Osteocyte (in vitro differentiated cells): ENCODE data around the gene RTP4. TPM values are rescaled to one million over a fixed set of nuclear protein-coding genes. Genes with fewer than 3 reads are reported as not detected.
"Not testable (repeated sequence)": the region's sequence is repeated elsewhere in the genome, so short reads cannot be mapped to it uniquely, and the experiment has no call there.

Experiments
- DNase-seq: peaks from one replicate; pipeline ENCODE4 v3.0.0; 2021; ENCODE audit warnings: mixed read lengths; ENCODE audit not compliant: unreplicated experiment; ENCODE audit errors: extremely low spot score
- H3K27ac Mint-ChIP-seq: one replicate; pipeline ENCODE4 v1.8.0; 2021; ENCODE audit warnings: mild to moderate bottlenecking, mixed read lengths; ENCODE audit not compliant: unreplicated experiment
- H3K27me3 Mint-ChIP-seq: one replicate; pipeline ENCODE4 v1.8.0; 2021; ENCODE audit warnings: mixed read lengths; ENCODE audit not compliant: unreplicated experiment
- H3K36me3 Mint-ChIP-seq: one replicate; pipeline ENCODE4 v1.8.0; 2021; ENCODE audit warnings: mixed read lengths; ENCODE audit not compliant: unreplicated experiment
- H3K4me1 Mint-ChIP-seq: one replicate; pipeline ENCODE4 v1.8.0; 2021; ENCODE audit warnings: mixed read lengths; ENCODE audit not compliant: unreplicated experiment
- H3K4me3 Mint-ChIP-seq: one replicate; pipeline ENCODE4 v1.8.0; 2021; ENCODE audit warnings: mild to moderate bottlenecking, moderate library complexity, mixed read lengths; ENCODE audit not compliant: unreplicated experiment
- H3K9me3 Mint-ChIP-seq: one replicate; pipeline ENCODE4 v1.8.0; 2021; ENCODE audit warnings: mixed read lengths; ENCODE audit not compliant: unreplicated experiment
- total RNA-seq: library from RNA; stranded (reverse); gene quantifications from 2 replicates; pipeline ENCODE4 v1.2.1, GENCODE V29; 2021
- TF ChIP-seq, protein P1 (sequence below): fragments of 200-600 bp; sonication (generic); IDR thresholded peaks from 2 replicates; pipeline ENCODE4 v1.5.0; 2021; ENCODE audit warnings: antibody characterized with exemption, mild to moderate bottlenecking, moderate library complexity

Gene RTP4
- total RNA-seq, 1 donor from 2014 or later = 0.21 TPM

DNA sequence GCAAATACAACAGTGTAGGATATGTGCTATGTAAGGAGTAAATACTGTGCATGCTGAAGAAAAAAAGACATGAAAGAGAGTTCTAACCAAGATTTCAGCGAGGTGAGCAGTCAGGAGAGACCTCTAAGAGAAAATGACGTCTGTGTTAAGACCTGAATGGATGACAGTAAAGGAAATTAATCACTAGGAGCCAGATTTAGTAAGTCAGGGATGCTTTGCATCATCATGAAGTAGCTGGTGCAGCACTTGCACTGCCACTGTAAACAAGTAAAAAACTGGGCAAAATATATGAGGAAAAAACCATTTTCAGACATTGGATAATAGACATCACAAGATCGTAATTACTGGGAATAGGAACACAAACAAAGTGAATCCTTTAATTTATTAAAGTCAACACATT lies 32.6 kb downstream of the RTP4 start:
- H3K9me3 Mint-ChIP-seq = peaks cover 9% of the 10 kb centered on the region
- no peak overlapping the region for H3K27ac Mint-ChIP-seq
- no peaks in the 10 kb centered on the region for H3K27me3 Mint-ChIP-seq
- TF ChIP-seq, protein P1, sequence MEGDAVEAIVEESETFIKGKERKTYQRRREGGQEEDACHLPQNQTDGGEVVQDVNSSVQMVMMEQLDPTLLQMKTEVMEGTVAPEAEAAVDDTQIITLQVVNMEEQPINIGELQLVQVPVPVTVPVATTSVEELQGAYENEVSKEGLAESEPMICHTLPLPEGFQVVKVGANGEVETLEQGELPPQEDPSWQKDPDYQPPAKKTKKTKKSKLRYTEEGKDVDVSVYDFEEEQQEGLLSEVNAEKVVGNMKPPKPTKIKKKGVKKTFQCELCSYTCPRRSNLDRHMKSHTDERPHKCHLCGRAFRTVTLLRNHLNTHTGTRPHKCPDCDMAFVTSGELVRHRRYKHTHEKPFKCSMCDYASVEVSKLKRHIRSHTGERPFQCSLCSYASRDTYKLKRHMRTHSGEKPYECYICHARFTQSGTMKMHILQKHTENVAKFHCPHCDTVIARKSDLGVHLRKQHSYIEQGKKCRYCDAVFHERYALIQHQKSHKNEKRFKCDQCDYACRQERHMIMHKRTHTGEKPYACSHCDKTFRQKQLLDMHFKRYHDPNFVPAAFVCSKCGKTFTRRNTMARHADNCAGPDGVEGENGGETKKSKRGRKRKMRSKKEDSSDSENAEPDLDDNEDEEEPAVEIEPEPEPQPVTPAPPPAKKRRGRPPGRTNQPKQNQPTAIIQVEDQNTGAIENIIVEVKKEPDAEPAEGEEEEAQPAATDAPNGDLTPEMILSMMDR = no peak
- H3K4me3 Mint-ChIP-seq = no peak overlapping the region
- DNase-seq = no peak
- H3K4me1 Mint-ChIP-seq = peaks cover 15% of the 10 kb centered on the region
- no peaks in the 10 kb centered on the region for H3K36me3 Mint-ChIP-seq

DNA sequence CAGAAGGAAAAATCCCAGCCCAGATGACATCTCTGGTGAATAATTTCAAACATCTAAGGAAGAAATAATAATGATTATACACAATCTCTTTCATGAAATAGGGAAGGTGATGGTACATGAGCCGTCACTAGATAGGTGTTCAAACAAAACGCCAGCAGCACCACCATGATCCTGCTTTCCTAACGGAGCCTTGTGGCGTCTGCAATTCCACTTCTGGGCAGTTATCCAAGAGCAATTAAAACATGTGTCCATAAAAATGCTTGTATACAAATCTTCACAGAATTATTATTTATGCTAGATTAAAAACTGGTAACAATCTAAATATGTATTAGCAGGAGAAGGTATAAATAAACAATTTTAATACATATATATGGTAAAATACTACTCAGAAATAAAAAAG lies 33.7 kb downstream of the RTP4 start:
- no peak overlapping the region for H3K4me3 Mint-ChIP-seq
- no peaks in the 10 kb centered on the region for H3K27me3 Mint-ChIP-seq
- H3K27ac Mint-ChIP-seq = no peak overlapping the region
- H3K4me1 Mint-ChIP-seq = peaks cover 15% of the 10 kb centered on the region
- DNase-seq = no peak
- peaks cover 9% of the 10 kb centered on the region for H3K9me3 Mint-ChIP-seq
- TF ChIP-seq, protein P1 = no peak
- no peaks in the 10 kb centered on the region for H3K36me3 Mint-ChIP-seq

DNA sequence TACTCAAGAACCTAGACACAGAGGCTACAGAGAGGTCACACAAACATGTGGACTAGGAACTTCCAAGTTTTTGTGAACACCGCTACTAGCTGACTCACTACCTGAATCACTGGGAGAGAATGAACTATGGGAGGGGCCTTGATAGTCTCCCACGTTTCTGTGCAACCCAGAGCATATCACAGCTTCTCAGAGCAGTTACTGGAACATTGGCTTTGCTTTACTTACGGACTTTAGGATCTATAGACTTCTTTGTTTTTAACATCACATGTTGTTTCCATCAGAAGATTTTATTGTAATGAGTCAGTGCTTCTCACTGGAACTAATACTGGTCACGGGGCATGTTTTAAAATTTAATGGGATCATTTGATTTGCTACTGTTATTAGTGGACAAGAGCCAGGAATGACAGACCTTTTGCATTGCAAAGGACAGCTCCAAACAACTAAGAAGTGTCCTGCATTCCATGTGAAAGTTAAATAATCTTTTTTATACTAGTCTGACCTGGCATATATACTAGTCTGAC lies 35.6 kb downstream of the RTP4 start:
- TF ChIP-seq, protein P1 = no peak
- Mint-ChIP-seq H3K4me3 (no peak overlapping the region), H3K27ac (peak overlapping the region; percentile 84), H3K36me3 (no peaks in the 10 kb centered on the region), H3K4me1 (peaks cover 15% of the 10 kb centered on the region), H3K9me3 (peaks cover 9% of the 10 kb centered on the region), H3K27me3 (no peaks in the 10 kb centered on the region)
- no peak for DNase-seq

DNA sequence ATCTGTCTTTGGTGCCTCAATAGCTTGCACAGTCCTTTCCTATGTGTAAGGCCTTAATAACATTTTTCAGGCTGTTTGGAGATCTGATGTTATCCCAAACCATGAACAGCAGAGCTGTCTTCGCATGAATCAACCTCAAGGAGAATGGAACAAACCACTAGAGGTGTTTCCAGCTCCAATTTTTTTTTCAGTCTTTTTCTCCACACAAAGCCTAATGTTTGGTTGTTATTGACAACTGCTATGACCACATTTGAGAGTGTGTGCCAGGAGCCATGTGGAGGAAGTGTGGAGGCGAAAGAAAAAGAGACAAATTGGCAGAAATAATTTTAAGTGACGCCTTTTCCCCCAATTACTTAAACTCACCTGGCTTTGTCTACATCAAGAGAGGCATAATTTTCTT lies 38.7 kb downstream of the RTP4 start:
- TF ChIP-seq, protein P1 = no peak
- H3K27me3 Mint-ChIP-seq = no peaks in the 10 kb centered on the region
- H3K4me3 Mint-ChIP-seq = no peak overlapping the region
- no peaks in the 10 kb centered on the region for H3K9me3 Mint-ChIP-seq
- no peak for DNase-seq
- H3K27ac Mint-ChIP-seq = no peak overlapping the region
- H3K36me3 Mint-ChIP-seq = no peaks in the 10 kb centered on the region
- peaks cover 17% of the 10 kb centered on the region for H3K4me1 Mint-ChIP-seq

DNA sequence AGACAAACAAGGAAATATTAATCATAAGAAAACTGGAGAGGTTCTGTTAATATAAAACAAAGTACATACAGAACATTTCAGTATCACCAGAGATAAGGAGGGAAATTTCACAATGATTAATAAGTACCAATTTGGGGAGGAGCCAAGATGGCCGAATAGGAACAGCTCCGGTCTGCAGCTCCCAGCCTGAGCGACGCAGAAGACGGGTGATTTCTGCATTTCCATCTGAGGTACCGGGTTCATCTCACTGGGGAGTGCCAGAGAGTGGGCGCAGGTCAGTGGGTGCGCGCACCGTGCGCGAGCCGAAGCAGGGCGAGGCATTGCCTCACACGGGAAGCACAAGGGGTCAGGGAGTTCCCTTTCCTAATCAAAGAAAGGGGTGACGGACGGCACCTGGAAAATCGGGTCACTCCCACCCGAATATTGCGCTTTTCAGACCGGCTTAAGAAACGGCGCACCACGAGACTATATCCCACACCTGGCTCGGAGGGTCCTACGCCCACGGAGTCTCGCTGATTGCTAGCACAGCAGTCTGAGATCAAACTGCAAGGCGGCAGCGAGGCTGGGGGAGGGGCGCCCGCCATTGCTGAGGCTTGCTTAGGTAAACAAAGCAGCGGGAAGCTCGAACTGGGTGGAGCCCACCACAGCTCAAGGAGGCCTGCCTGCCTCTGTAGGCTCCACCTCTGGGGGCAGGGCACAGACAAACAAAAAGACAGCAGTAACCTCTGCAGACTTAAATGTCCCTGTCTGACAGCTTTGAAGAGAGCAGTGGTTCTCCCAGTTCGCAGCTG lies 44.0 kb downstream of the RTP4 start:
- H3K4me1 Mint-ChIP-seq, H3K9me3 Mint-ChIP-seq, H3K27me3 Mint-ChIP-seq, H3K36me3 Mint-ChIP-seq, DNase-seq: not testable (repeated sequence)
- Mint-ChIP-seq H3K4me3 (peak overlapping the region; percentile 80), H3K27ac (peak overlapping the region; percentile 59)

Other genes starting within 250 kb of the RTP4 start
- 16.6 and 19.5 TPM in 2 replicates for gene RPL39L, start 228.9 kb upstream of the RTP4 start, total RNA-seq
- gene RTP1, start 170.9 kb upstream of the RTP4 start, total RNA-seq = not detected in 2 replicates
- not detected in 2 replicates for gene MASP1, start 76.6 kb upstream of the RTP4 start, total RNA-seq